AG10803 (cell line): ENCODE measurements around the gene SLC35F3.
A peak's percentile ranks its signal among the peaks of the same experiment; 100 is the strongest.

Experiments used
- DNase-seq: peaks from one replicate; pipeline ENCODE4 v3.0.0; 2010; ENCODE audit warnings: low read depth
- H3K4me3 ChIP-seq: 2 replicates; pipeline ENCODE4 v1.5.1; 2011; ENCODE audit warnings: mild to moderate bottlenecking, low read length, control low read depth
- TF ChIP-seq, protein P1 (sequence below): conservative IDR thresholded peaks from 2 replicates; pipeline ENCODE4 v1.5.1; 2011; ENCODE audit warnings: mild to moderate bottlenecking, low read length, control low read depth, inconsistent platforms

The SLC35F3 gene

DNA sequence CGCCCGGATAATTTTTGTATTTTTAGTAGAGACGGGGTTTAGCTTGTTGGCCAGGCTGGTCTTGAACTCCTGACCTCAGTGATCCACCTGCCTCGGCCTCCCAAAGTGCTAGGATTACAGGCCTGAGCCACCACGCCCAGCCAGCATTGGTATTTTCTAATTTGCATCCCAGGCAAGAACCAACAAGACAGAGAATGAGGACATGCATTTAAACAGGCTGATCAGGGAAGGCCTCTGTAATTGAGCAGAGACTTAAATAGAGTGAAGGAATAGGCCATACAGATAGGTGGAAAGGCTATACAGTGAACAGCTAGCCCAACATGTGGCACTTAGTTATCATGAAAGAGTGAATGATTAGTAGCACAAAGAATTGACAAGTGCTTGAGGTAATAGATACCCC lies 230.4 kb downstream of the SLC35F3 start:
- TF ChIP-seq, protein P1, sequence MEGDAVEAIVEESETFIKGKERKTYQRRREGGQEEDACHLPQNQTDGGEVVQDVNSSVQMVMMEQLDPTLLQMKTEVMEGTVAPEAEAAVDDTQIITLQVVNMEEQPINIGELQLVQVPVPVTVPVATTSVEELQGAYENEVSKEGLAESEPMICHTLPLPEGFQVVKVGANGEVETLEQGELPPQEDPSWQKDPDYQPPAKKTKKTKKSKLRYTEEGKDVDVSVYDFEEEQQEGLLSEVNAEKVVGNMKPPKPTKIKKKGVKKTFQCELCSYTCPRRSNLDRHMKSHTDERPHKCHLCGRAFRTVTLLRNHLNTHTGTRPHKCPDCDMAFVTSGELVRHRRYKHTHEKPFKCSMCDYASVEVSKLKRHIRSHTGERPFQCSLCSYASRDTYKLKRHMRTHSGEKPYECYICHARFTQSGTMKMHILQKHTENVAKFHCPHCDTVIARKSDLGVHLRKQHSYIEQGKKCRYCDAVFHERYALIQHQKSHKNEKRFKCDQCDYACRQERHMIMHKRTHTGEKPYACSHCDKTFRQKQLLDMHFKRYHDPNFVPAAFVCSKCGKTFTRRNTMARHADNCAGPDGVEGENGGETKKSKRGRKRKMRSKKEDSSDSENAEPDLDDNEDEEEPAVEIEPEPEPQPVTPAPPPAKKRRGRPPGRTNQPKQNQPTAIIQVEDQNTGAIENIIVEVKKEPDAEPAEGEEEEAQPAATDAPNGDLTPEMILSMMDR = no peak
- DNase-seq = no peak
- no peak overlapping the region for H3K4me3 ChIP-seq

DNA sequence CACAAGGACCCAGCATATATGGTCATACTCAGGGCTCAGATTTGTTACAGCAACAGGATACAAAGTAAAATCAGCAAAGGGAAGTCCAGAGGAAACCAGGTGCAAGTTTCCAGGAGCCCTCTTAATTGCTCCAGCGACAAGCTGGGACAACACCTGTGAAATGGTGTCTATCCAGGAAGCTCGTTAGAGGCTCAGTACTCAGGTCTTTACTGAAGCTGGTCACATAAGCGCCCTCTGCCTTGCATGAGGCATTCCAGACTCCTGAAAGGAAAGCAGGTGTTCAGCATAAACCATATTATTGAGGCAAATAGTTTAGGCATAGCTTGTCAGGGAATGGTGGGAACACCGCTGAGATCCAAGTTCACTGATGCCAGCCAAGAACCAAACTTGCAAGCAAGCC lies 231.0 kb downstream of the SLC35F3 start:
- no peak overlapping the region for H3K4me3 ChIP-seq
- TF ChIP-seq, protein P1 = no peak
- DNase-seq = no peak

DNA sequence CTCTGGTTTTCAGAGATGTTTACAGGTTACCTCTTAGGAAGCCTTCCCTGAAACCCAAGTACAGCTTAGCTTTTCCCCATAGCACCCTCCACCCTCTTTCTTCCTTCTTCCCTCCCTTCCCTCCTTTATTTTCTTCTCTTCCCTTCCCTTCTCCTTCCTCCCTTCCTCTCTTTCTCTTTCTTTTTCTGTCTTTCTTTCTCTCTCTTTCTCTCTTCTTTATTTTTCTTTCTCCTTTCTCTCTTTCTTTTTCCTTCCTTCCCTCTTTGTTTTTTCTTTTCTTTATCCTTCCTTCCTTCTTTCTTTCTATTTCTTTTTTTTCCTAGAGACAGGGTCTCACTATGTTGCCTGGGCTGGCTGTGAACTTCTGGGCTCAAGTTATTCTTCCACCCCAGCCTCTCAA lies 231.6 kb downstream of the SLC35F3 start:
- H3K4me3 ChIP-seq = no peak overlapping the region
- TF ChIP-seq, protein P1 = no peak
- DNase-seq = no peak

DNA sequence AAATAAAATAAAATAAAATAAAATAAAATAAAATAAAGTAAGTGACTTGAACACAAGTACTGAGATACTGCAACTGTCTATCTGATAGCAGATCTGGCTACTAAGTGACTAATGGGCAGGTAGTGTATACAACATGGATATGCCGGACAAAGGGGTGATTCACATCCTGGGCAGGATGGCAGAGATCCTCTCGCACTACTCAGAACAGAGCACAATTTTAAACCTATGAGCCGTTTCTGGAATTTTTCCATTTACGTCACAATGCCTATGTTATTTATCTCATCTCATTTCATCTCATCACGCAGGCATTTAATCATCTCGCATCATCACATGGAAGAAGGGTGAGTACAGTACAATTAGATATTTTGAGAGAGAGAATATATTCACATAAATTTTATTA lies 235.5 kb downstream of the SLC35F3 start:
- H3K4me3 ChIP-seq = no peak overlapping the region
- TF ChIP-seq, protein P1 = no peak
- DNase-seq = peak; percentile 55

DNA sequence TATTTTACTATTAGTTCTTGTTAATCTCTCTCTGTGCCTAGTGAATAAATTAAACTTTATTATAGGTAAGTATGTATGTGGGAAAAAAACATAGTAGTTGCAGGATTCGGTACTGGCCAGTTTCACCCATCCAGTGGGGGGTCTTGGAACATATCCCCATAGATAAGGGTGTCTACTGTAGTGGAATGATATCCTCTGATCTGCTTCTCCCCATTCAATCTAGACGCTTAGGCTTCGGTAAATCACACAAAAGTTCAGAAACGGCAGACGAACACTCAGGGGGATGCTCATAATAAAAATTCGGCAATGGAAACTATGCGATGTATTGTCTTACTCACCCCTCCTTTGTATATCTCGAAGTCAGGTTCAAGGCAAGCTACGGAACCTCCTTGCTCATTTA lies 235.9 kb downstream of the SLC35F3 start:
- DNase-seq = no peak
- TF ChIP-seq, protein P1 = no peak
- H3K4me3 ChIP-seq = no peak overlapping the region

DNA sequence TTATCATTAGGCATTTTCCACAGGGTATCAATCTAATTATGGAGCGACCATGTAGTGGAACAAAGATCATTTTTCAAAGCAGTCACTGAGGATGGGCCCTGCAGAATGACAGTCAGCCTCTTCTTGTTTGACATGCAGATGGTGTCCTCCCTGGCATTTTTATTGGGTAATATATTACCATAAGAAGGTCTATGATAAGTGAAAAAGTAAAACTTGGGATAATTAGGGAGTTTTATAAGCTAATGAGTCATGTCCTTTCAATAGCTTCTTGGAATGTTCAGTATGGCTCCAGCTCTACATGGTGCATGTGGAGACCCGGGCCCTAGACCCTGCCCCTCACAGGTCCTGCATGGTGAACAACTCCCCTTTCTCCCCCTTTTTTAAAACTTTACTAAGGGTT lies 236.5 kb downstream of the SLC35F3 start:
- TF ChIP-seq, protein P1 = no peak
- H3K4me3 ChIP-seq = no peak overlapping the region
- DNase-seq = no peak

DNA sequence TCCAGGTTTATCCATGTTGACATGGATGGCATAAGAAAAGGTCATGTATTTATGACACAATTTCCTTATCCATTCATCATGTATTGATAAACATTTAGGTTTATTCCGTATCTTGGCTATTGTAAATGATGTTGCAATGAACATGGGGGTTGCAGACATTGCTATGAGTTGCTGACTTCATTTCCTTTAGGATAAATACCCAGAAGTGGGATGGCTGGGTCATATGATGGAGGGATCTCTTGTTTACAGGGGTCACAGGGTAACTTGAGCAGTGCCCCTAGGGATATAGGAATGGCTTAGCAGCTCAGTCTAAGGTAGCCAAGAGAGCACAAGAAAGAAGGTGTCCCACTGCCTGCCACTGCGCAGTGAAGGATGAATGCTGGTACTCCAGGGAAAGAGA lies 239.2 kb downstream of the SLC35F3 start:
- H3K4me3 ChIP-seq = no peak overlapping the region
- no peak for DNase-seq
- TF ChIP-seq, protein P1 = no peak
